ENCODE results near the gene KANK2.
"Not testable (repeated sequence)": the region's sequence is repeated elsewhere in the genome, so short reads cannot be mapped to it uniquely, and the experiment has no call there.

Gene KANK2

DNA sequence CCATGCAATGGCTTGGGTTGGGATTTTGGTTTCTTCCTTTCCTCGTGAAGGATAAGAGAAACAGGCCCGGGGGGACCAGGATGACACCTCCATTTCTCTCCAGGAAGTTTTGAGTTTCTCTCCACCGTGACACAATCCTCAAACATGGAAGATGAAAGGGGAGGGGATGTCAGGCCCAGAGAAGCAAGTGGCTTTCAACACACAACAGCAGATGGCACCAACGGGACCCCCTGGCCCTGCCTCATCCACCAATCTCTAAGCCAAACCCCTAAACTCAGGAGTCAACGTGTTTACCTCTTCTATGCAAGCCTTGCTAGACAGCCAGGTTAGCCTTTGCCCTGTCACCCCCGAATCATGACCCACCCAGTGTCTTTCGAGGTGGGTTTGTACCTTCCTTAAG is 65.9 kb downstream of the KANK2 start:
- H3K4me3 Mint-ChIP-seq: no peak overlapping the region
- H3K9me3 Mint-ChIP-seq: no peaks in the 10 kb centered on the region
- peaks cover 6% of the 10 kb centered on the region for H3K4me1 Mint-ChIP-seq
- ATAC-seq: no peak
- no peak for DNase-seq (ENCODE audit: low spot score in 2 of 2)
- H3K36me3 Mint-ChIP-seq: peaks cover 89% of the 10 kb centered on the region
- peak overlapping the region; percentile 76 for H3K27ac Mint-ChIP-seq

DNA sequence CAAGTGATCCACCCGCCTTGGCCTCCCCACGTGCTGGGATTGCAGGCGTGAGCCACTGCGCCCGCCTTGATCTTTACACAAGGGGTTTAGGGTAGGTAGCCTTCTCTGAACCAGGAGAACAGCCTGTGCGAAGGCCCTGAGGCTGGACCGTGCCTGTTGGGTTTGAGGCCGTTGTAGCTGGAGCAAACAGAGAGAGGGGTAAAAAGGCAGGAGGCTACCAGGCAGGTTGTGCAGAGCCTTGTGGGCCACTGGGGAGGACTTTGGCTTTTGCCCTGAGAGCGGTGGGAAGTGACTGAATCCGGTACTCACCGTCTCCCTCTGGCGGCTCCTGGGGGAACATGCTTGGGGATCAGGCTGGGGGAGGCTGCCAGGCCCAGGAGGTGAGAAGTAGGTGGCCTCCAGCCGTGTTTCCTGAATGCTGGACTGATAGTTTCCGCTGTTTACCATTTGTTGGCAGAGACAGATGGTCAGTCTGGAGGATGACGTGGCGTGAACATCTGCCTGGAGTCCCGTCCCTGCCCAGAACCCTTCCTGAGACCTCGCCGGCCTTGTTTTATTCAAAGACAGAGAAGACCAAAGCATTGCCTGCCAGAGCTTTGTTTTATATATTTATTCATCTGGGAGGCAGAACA is 66.4 kb downstream of the KANK2 start:
- Mint-ChIP-seq H3K27ac (peak overlapping the region; percentile 76), H3K36me3 (peaks cover 94% of the 10 kb centered on the region), H3K4me1 (peaks cover 6% of the 10 kb centered on the region), H3K9me3 (no peaks in the 10 kb centered on the region), H3K4me3 (no peak overlapping the region)
- ATAC-seq: peak; percentile 79
- DNase-seq (ENCODE audit: low spot score in 2 of 2): peak; percentile 56 to 81

DNA sequence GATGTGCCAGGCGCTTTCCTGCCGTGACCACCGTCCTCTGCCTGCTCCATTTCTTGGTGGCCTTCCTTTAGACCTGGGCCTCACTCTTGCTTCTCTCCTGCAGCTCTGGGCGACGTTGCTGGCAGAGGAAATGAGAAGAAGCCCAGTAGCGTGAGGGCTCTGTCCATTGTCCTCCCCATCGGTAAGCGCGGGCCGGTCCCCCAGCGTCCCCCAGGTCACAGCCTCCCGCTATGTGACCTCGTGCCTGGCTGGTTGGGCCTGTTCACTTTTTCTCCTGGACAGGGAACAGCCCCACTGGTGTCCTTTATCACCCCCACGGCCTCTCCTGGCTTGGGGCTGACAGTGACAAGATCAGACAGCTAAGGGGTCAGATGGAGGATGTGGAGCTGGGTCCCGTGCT is 69.4 kb downstream of the KANK2 start:
- H3K4me3 Mint-ChIP-seq: no peak overlapping the region
- H3K36me3 Mint-ChIP-seq: peaks cover 100% of the 10 kb centered on the region
- H3K27ac Mint-ChIP-seq: no peak overlapping the region
- ATAC-seq (no peak), DNase-seq (ENCODE audit: low spot score in 2 of 2) (no peak)
- no peaks in the 10 kb centered on the region for H3K9me3 Mint-ChIP-seq
- H3K4me1 Mint-ChIP-seq: peaks cover 6% of the 10 kb centered on the region

DNA sequence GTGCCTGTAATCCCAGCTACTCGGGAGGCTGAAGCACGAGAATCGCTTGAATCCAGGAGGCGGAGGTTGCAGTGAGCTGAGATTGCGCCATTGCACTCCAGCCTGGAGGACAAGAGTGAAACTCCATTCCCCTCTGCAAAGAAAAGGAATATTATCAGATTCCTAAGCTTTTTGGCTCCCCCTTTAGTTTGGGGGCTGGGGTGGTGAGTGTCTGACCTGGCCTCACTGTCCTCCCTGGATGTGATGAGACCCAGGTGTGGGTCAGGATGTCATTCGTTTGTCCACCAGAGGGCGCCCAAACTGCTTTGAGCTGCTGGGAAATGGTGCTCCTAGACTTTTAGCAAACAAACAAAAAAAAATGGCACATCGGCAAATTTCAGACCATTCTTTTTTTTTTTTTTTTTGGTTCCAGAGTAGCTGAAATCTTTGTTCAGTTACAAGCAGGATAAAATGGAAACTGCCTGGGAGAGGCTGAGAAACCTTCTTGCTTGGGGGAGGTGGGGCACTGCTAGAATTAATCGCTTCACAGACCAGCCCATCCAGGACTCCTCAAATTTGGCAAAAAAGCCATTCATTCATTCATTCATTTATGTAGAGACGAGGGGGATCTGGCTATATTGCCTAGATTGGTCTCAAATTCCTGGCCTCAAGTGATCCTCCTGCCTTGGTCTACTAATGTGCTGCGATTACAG is 71.2 kb downstream of the KANK2 start:
- ATAC-seq (peak; percentile 77), DNase-seq (ENCODE audit: low spot score in 2 of 2) (peak; percentile 61 to 86)
- H3K4me1 Mint-ChIP-seq: peaks cover 6% of the 10 kb centered on the region
- H3K27ac Mint-ChIP-seq: no peak overlapping the region
- H3K9me3 Mint-ChIP-seq: no peaks in the 10 kb centered on the region
- no peak overlapping the region for H3K4me3 Mint-ChIP-seq
- H3K36me3 Mint-ChIP-seq: peaks cover 100% of the 10 kb centered on the region

DNA sequence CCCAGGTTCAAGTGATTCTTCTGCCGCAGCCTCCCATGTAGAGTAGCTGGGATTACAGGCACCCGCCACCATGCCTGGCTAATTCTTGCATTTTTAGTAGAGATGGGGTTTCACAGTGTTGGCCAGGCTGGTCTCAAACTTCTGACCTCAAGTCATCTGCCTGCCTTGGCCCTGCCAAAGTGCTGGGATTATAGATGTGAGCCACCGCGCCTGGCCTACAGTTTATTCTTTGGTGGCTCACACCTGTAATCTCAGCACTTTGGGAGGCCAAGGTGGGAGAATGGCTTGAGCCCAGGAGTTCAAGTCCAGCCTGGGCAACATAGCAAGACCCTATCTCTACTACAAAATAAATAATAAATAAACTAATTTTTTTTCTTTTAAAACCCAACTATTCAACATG is 73.2 kb downstream of the KANK2 start:
- H3K27ac Mint-ChIP-seq; H3K9me3 Mint-ChIP-seq; H3K4me3 Mint-ChIP-seq; H3K4me1 Mint-ChIP-seq; ATAC-seq; DNase-seq (ENCODE audit: low spot score in 2 of 2): not testable (repeated sequence)
- peaks cover 100% of the 10 kb centered on the region for H3K36me3 Mint-ChIP-seq

DNA sequence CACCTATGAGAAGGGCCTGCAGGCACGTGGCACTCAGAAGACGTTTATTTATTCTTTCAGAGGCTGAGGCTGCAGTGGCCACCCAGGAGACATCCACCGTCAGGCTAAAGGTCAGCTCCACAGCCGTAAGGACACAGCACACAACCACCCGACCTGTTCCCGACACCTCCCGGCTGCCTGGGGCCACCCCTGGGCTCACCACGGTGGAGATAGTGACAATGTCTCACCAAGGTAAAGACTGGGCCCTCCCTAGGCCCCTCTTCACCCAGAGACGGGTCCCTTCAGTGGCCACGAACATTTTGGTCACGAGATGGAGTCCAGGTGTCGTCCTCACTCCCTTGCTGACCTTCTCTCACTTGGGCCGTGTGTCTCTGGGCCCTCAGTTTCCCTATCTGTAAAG is 74.2 kb downstream of the KANK2 start:
- DNase-seq (ENCODE audit: low spot score in 2 of 2) (no peak), ATAC-seq (no peak)
- Mint-ChIP-seq H3K4me1 (no peaks in the 10 kb centered on the region), H3K9me3 (no peaks in the 10 kb centered on the region), H3K36me3 (peaks cover 100% of the 10 kb centered on the region), H3K4me3 (no peak overlapping the region), H3K27ac (no peak overlapping the region)

DNA sequence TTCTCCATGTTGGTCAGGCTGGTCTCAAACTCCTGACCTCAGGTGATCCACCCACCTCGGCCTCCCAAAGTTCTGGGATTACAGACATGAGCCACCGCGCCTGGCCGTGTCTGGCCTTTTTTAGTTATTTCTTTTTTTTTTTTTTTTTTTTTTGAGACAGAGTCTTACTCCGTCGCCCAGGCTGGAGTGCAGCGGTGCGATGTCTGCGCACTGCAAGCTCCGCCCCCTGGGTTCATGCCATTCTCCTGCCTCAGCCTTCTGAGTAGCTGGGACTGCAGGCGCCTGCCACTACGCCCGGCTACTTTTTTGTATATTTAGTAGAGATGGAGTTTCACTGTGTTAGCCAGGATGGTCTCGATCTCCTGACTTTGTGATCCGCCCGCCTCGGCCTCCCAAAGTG is 75.4 kb downstream of the KANK2 start:
- not testable (repeated sequence) for H3K4me3 Mint-ChIP-seq; H3K4me1 Mint-ChIP-seq; H3K27ac Mint-ChIP-seq; DNase-seq (ENCODE audit: low spot score in 2 of 2); H3K9me3 Mint-ChIP-seq; ATAC-seq
- H3K36me3 Mint-ChIP-seq: peaks cover 100% of the 10 kb centered on the region

DNA sequence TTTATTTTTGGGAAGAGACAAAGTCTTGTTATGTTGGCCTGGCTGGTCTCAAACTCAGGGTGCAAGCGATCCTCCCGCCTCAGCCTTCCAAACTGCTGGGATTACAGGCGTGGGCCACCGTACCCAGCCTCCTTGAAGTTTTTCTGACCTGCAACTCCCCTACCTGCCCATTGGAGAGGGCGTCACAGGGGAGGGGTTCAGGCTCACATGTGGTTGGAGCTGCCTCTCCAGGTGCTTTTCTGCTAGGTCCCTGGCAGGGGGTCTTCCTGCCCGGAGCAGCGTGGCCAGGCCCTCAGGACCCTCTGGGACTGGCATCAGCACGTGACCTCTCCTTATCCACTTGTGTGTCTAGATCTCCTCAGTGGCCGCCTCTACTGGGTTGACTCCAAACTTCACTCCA is 80.8 kb downstream of the KANK2 start:
- Mint-ChIP-seq H3K4me3 (no peak overlapping the region), H3K27ac (peak overlapping the region; percentile 77), H3K36me3 (peaks cover 100% of the 10 kb centered on the region), H3K4me1 (peaks cover 7% of the 10 kb centered on the region), H3K9me3 (no peaks in the 10 kb centered on the region)
- no peak for DNase-seq (ENCODE audit: low spot score in 2 of 2)
- ATAC-seq: no peak

DNA sequence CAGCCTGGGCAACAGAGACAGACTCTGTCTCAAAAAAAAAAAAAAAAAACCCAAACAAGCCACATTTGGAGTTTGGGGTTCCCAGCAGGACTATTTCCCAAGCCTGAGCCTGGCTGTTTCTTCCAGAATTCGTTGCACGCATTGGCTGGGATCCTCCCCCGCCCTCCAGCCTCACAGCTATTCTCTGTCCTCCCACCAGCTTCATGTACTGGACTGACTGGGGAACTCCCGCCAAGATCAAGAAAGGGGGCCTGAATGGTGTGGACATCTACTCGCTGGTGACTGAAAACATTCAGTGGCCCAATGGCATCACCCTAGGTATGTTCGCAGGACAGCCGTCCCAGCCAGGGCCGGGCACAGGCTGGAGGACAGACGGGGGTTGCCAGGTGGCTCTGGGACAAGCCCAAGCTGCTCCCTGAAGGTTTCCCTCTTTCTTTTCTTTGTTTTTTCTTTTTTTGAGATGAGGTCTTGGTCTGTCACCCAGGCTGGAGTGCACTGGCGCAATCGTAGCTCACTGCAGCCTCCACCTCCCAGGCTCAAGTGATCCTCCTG is 81.4 kb downstream of the KANK2 start:
- Mint-ChIP-seq H3K9me3 (no peaks in the 10 kb centered on the region), H3K4me1 (peaks cover 7% of the 10 kb centered on the region), H3K4me3 (no peak overlapping the region), H3K27ac (peak overlapping the region; percentile 77), H3K36me3 (peaks cover 100% of the 10 kb centered on the region)
- no peak for DNase-seq (ENCODE audit: low spot score in 2 of 2)
- no peak for ATAC-seq

DNA sequence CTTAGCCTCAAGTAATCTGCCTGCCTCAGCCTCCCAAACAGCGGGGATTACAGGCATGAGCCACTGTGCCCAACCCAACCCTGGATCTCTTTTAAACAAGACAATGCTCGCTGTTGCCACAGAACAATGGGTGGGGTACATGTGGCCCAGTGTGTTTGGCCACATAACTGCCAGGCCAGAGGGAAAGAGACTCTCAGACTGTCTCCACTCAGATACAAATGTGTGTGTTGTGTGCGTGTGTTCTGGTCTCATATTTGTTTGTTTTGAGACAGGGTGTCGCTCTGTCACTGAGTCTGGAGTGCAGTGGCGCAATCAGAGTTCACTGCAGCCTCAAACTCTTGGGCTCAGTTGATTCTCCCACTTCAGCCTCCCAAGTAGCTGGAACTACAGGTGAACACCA is 82.3 kb downstream of the KANK2 start:
- no peak overlapping the region for H3K4me3 Mint-ChIP-seq
- no peaks in the 10 kb centered on the region for H3K9me3 Mint-ChIP-seq
- no peak for DNase-seq (ENCODE audit: low spot score in 2 of 2)
- H3K36me3 Mint-ChIP-seq: peaks cover 100% of the 10 kb centered on the region
- H3K27ac Mint-ChIP-seq: no peak overlapping the region
- peaks cover 7% of the 10 kb centered on the region for H3K4me1 Mint-ChIP-seq
- ATAC-seq: no peak
